8988T (cell line): ENCODE measurements around the gene RETREG3.
"Not testable (repeated sequence)": the region's sequence is repeated elsewhere in the genome, so short reads cannot be mapped to it uniquely, and the experiment has no call there.

Experiments used
- DNase-seq: peaks from one replicate; pipeline ENCODE4 v3.0.0; 2011

The RETREG3 gene

GRCh38 chr17:42609182-42609813 is at the start of gene RETREG3, which contains the start of gene TUBG1:
Gene RETREG3 (minus strand): TSS chr17:42609374. CDS start chr17:42609324, 50 bp downstream.
Gene TUBG1 (plus strand): TSS chr17:42609683. CDS start chr17:42609738, 55 bp downstream.
- peak; percentile 91 for DNase-seq

DNA sequence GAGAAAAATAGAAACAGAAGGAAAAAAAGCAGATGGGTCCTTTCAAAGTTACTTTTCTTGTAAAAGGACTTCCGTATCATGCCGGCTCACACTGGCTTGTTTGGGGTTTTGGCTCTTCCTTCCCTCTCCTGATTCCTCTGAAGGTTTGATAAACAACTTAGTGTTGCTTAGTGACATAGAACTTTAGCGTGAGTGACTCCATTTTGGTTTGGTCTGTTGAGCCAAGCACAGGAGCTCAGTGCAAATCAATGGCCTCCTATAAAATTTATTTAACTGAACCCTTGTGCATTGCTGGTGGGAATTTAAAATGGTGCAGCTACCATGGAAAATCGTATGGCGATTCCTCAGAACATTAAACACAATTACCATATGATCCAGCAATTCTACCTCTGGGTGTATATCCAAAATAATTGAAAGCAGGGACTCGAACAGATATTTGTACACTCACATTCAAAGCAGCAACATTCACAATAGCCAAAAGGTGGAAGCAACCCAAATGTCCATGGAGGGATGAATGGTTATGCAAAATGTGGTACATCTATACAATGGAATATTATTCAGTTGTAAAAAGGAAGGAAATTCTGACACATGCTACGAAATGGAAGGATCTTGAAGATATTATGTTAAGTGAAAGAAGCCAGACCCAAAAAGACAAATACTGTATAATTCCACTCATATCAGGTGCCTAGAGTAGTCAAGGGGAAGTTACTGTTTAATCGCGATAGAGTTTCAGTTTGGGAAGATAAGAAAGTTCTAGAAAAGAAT is 48.8 kb upstream of the RETREG3 start:
- DNase-seq: no peak

GRCh38 chr17:42655528-42655927 is 46.4 kb upstream of the RETREG3 start:
- DNase-seq: no peak

GRCh38 chr17:42653179-42654124 is 44.3 kb upstream of the RETREG3 start:
- DNase-seq: no peak

DNA sequence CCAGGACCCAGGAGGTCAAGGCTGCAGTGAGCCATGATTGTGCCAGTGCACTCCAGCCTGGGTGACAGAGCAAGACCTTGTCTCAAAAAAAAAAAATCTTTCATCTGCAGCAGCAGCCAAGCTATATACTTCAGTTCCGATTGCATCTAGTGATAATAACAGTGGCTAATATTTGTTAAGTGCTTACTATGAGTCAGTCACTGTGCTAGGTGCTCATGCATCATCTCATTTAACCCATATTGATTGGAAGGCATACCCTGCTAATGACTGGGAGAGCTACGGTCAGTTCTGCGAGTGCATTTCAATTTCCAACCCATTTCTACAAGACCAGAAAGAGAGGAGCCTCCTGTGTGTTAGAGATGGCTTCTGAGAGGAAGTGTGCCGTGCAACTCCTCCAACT is 42.2 kb upstream of the RETREG3 start:
- no peak for DNase-seq

GRCh38 chr17:42647778-42648177 is 38.6 kb upstream of the RETREG3 start:
- no peak for DNase-seq

GRCh38 chr17:42642336-42642735 is 33.2 kb upstream of the RETREG3 start:
- DNase-seq: no peak

DNA sequence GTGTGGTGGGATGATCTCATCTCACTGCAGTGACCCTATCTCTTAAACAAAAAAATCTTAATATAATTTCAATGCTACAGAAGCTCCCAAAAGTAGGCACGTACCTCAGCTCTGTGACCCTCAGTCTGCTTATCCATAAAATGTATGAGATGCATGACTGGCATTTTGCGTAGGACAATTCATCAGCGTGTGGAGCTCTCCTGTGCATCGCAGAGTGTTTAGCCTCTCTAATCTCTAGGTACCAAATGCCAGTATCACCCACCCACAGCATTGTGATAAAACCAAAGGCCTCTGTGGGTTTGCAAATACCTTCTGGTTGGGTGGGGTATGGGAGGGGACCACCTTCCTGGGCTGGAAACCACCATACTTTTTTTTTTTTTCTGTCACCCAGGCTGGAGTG is 30.9 kb upstream of the RETREG3 start:
- DNase-seq: no peak

GRCh38 chr17:42639525-42640113 is 30.4 kb upstream of the RETREG3 start:
- no peak for DNase-seq

DNA sequence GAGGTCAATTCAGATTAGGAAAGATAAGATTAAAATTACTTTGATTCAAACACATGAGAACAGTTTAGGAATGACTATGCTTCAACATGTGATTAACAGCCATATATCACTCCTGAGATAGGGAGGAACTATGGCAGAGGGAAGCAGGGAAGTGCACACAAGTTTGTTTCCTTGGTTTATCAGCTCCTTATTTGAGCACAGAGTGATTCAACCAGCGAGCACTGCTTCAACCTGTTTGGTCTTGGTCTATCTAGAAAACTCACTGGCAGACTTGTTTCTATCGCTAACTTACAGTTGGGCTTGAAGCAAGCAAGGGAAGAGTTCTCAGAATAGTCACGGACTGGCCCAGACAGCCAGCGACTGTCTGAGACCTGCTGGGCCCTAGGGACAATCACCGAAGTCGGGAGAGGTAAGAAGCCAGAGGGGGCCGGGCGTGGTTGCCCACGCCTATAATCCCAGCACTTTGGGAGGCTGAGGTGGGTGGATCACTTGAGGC is 23.8 kb upstream of the RETREG3 start:
- DNase-seq: no peak

DNA sequence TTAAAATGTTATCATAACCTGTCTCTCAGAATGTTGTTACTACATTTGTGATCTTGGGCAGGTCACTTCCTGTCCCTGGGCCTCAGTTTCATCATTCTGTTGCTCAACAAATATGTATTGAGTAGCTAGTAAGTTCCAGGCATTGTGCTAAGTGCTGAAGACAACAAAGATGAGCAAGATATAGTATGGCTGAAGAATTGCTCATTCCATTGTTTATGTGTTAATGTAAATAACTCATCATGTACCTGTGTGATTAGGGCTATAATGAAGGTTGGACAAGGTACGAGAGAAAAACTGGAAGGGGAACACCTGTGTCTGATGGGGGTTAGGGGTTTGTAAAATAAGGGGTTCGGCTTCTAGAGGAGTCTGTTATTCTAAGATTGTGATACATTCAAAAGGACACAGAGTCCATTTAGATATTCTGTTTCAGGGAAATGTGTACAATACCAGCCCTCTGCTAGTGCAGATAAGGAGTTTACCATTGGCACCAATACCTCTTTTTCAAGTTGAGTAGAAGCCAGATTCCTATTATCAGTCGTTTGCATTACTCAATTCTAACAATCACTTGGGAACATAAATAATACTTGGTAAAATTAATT is 20.3 kb upstream of the RETREG3 start:
- DNase-seq: no peak

GRCh38 chr17:42627032-42627764 is 18.0 kb upstream of the RETREG3 start:
- DNase-seq: not testable (repeated sequence)

DNA sequence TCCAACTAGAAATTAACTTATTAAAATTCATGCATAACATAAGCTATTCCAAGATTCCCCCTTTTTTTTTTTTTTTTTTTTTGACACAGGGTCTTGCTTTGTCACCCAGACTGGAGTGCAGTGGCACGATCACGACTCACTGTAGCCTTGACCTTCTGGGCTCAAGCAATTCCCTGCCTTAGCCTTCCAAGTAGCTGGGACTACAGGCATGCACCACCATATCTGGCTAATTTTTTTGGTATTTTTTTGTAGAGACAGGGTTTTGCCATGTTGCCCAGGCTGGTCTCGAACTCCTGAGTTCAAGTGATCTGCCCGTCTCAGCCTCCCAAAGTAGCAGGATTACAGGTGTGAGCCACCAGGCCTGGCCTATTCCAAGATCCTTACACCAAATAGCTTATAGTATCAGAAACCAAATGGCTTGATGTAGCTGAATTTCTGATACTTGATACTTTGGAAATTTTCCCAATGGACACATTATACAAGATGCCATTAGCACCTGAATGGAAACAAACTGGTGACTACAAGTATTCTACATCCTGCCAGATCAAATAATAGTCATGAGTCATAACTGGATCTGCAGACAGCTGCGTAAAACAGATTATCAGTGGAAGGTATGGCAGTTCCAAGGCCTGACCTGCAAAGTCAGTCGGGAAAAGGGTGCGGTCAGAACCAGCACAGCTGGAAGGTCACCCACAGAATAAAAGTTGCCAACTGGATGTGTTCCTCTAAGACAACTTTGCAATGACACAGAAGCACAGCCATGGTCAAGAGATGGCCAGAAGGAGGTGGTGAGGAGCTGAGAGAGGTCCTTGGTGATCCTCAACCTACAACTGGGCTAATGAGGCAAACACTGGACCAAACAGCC is 14.8 kb upstream of the RETREG3 start:
- DNase-seq: no peak

DNA sequence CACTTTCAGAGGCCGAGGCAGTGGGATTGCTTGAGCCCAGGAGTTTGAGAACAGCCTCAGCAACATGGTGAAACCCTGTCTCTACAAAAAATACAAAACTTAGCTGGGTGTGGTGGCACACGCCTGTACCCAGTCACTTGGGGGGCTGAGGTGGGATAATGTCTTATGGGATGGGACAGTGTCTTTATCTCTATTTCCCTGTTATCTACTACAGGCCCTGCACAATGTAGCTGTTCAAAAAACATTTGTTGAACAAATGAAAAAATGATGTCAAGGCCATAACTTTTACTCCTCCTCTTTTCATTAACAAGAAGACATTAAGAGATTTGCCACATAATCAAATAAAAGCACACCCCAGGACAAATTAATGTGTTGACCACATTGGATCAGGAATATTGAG is 14.1 kb upstream of the RETREG3 start:
- no peak for DNase-seq

DNA sequence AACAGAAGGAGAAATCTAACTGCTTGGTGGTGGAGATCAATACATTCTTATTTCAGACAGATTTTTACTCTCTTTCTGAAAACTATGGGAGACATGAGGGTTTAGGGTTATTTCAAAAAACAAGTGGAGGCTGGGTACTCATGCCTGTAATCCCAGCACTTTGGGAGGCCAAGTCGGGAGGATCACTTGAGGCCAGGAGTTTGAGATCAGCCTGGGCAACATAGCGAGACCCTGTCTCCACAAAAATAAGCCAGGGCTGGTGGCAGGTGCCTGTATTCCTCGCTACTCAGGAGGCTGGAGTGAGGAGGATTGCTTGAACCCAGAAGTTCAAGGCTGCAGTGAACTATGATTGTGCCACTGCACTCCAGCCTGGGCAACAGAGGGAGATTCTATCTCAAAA is 12.8 kb upstream of the RETREG3 start:
- DNase-seq: not testable (repeated sequence)

DNA sequence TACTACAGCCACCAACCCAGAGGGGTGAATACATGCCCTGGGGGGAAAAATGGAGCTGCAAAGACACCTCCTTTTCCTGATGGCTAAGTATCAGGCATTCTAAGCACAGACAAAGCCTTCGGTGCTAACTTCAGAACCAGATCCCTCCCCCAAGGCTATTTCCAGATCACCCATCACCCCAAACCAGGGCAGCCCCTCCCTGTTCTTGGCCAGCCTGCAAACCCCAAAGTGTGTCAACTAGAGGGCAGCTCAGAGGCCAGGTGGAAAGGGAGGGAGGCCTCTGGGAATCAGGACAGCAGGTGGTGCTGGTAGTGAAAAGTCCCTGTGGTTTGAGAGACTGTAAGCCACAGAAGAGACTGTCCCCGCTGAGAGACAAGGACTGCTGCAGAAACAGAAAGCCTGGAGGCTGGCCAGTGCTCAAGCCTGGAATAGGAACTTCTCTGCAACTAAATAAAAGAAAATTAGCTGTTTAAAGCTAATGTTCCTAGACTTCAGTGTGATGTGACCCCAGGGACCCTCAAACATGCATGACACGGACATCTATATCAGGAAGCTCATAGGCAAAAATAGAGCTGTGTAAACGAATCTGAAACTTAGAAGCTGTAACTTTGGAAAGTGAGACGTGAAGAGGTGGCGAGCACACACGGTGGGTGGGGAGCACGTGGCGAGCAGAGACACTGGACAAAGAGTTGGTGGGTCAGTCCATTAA is 9.4 kb upstream of the RETREG3 start:
- DNase-seq: peak; percentile 32

DNA sequence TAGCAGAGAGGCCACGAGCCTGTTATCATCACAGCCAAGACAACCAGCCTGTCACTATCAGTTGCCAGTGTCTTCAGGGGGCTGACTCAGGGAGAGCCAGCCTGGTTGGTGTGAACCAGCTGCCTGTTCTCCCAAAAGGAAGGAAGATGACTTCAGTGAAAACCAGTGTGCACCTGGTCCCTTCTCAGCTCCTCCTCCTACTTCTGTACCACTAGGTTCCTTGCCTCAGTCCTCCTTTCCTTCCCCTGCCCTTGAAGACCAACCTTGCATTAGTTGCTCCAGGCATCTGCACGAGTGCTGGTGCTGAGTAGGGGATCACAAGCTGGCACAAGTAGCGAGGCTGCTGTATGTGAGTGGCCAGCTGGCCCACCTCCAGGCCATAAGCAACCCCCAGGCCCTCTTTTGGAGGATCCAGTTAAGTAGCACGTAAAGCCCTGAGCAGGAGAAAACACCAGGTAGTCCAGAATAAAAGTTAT is 8.8 kb upstream of the RETREG3 start:
- DNase-seq: no peak

GRCh38 chr17:42613699-42614295 is 4.6 kb upstream of the RETREG3 start:
- no peak for DNase-seq

- DNase-seq: no peak
These were observed 2.8 kb upstream of the RETREG3 start for GRCh38 chr17:42612013-42612412.
